ENCODE results near the gene ABI2.

GRCh38 chr2:203280428-203281064 is 47.6 kb upstream of the ABI2 start:
- TF ChIP-seq EZH2phosphoT487 (IDR thresholded peaks at IDR 0.05; ENCODE audit: borderline replicate concordance, low read length) (no peak), CTCF (conservative IDR thresholded peaks at IDR 0.05; ENCODE audit: low read depth, low read length) (no peak), EZH2 (IDR thresholded peaks at IDR 0.05; ENCODE audit: low read length, unreplicated experiment) (no peak)

Measured in PC-3 (cell line).